ENCODE results near the gene CCL5.

- TF ChIP-seq ZNF624 (tag by site-specific recombination; IDR thresholded peaks at IDR 0.05) (no peak), CTCF (tag by site-specific recombination; IDR thresholded peaks at IDR 0.05) (no peak), HOXA7 (CRISPR knock-in tag; IDR thresholded peaks at IDR 0.05; ENCODE audit: borderline replicate concordance) (no peak), SP7 (tag by site-specific recombination; IDR thresholded peaks at IDR 0.05) (no peak), ZNF777 (tag by site-specific recombination; IDR thresholded peaks at IDR 0.05; ENCODE audit: borderline replicate concordance) (no peak), ZNF274 (IDR thresholded peaks at IDR 0.05; ENCODE audit: low read length) (no peak), ZNF274 (tag by site-specific recombination; IDR thresholded peaks at IDR 0.05; ENCODE audit: borderline replicate concordance) (no peak), ZNF221 (tag by site-specific recombination; IDR thresholded peaks at IDR 0.05; ENCODE audit: borderline replicate concordance) (no peak), SCRT2 (tag by site-specific recombination; IDR thresholded peaks at IDR 0.05) (no peak), TRIM28 (IDR thresholded peaks at IDR 0.05; ENCODE audit: borderline replicate concordance, low read length) (no peak), ZNF211 (tag by site-specific recombination; IDR thresholded peaks at IDR 0.05; ENCODE audit: low read depth) (no peak)
Observed at GRCh38 chr17:35865412-35866340, 14.5 kb downstream of the CCL5 start.
